NCI-H226 (cell line): ENCODE data around the gene TNIK.

ENCODE experiments used
- DNase-seq: peaks from one replicate; pipeline ENCODE4 v3.0.0-alpha.2; 2015

TNIK gene

DNA sequence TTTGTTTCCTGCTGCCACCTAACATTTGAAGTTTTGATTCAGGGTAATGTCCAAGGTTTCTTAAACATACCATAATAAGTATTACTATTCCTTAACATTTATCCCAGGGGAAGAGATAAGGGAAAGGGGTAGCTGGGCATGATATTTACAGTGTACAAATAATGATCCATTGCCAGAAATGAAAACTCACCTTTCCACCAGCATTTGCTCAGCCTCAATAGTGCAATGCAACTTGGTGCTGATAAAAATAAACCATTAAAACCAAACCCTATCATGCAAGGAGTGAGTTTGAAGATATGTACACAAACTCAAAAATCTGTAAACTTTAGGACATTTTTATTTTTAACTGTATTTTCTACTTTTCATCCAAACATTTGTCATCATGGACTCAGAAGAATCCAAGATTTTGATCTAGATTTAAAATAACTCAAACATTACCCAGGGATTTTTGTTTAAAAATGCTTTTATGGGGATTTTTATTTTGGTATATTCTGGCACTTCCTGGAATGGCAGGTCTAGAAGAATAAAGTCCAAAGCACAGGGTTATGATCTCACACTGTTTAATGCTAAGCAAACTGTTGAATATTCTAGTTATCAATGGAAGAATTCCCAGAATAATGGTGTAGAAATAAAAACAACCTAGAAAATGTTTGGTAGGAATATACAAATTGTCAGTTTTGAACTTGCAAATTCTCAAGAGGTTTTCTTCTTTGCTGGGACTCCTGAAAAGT lies 401.2 kb downstream of the TNIK start:
- no peak for DNase-seq

- peak; percentile 31 for DNase-seq
These were observed 402.1 kb downstream of the TNIK start for GRCh38 chr3:171058058-171058457.

- DNase-seq, result no peak
These were observed 403.1 kb downstream of the TNIK start for GRCh38 chr3:171057072-171057471.

DNA sequence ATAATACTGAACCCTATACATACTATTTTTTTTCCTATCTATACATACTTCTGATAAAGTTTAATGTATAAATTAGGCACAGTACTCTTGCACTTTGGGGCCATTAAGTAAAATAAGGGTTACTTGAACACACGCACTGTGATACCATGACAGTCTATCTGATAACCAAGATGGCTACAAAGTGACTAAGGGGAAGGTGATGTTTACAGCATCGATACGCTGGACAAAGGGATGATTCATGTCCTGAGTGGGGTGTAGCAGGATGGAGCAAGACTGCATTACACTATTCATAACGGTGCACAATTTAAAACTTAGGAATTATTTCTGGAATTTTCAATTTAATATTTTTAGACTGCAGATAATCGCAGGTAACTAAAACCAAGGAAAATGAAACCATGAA lies 403.7 kb downstream of the TNIK start:
- DNase-seq, result peak; percentile 36

DNA sequence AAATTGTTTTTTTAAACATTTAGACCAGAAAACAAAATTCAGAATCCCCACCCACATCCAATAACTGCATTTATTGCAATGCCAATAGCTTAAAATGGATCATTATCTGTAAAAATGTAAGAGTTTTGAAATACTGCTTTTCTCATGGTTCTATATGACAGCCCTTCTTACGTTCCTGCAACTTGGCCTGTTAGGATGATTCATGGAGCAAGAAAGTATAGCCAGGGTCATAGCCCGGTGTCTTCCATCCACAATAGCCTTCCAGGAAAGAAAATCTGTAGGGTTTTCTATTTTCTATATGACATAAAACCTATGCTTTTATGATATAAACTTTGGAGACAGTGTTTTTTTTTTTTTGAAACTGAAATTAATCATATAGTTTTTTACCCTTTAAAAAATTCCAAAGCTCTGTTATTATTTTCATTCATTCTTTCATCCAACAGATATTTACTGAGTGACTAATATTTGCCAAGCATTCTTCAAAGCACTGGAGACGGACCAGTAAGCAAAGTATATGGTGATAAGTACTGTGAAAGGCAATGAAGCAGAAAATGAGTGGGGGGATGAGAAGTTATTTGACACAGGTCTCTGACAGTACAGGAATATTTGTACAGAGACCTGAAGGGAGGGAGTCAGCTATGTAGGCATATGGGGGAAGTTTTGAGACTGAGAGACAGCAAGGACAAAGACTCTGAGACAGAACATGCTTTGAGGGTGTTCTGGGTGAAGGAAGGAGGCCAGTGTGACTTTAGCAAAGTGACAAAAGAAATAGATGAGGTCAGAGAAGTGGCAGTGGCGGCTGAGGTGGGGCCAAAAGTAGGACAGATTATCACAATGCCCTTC lies 404.6 kb downstream of the TNIK start:
- DNase-seq, result peak; percentile 43

DNA sequence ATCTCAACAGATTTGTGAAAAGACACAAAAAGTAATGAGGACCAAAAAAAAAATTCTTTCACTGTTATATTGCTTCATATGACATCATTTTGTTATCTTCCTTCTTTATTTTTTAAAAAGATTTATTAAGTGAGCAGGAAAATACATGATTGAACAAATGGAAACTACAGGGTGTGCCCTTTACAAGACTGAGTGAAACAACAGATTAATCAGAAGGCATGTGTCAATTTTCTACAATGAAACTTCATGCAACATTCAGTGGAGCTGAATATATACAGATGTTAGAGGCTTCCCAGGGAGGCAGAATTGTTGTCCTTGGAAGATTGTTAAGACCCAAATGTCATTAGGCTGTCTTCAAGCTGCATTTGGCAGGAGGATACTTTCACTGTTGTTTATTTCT lies 405.3 kb downstream of the TNIK start:
- no peak for DNase-seq

- no peak for DNase-seq
These were observed 406.0 kb downstream of the TNIK start for GRCh38 chr3:171054231-171054630.

DNA sequence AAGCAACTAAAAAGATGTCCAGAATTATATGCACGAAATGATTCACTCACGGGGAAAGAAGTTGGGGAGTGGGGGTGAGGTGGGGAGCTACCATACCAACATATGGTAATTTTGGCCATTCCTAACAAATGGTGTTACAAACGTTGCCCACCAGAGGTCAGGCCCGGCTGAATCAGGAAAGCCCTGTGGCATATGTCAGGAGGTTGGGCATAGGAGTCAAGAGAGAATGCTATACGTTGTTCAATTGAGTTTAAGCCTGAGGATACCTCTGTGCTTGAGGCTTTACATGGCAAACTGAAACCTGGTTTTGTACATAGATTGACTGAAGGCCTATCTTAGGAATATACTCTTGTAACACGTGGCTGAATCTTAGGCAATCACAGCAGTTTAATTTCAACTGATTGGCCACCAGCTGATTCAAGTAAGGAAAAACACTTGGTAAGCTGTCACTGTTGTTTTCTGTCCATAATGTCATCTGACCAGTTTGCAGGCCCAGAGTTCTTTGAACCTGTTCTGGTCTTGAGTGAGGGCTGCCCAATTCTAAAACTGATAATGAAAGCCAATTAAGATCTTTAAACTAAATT lies 410.3 kb downstream of the TNIK start:
- DNase-seq, result peak; percentile 25

GRCh38 chr3:171046760-171047159 lies 413.4 kb downstream of the TNIK start:
- DNase-seq, result no peak

DNA sequence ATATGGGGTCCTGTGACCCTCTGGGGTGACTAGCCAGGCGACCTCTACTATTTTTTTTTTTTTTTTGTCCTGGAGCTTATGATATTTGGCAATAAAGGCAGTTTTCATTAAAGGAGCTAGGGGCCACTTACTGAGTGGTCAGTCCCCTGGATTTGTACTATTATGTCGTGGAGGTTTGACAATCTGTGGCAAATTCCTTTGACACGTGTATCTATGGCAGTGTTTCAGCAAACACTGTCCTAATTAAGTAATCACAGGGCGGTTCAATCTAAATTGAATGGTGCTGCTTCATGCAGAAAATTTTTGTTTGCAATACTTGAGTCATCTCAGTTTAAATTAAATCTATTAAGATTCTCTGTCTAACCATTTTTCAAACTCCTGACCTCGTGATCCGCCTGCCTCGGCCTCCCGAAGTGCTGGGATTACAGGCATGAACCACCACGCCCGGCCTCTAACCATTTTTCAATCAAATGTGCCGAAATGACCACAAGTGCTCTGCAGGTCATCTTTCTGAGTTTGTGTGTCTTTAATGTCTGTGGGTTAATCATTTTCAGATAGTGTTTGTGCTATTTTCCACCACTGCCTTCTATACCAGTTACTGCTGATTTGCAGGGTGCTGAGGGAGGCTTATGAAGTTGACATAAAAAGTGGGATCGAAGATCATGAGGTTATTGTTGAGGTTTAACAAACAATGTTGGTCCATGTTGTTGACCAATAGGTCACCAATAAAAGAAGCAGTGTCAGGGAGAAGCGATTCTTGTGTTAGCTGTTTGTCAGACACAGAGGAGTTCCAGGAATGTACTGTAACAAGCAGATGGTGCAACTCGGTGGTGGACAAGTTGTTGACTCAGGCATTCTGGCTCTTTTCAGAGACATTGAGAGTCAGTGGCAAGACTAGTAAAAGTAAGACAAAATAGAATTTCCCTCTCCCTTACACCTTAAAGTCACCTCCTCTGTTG lies 415.1 kb downstream of the TNIK start:
- DNase-seq, result peak; percentile 10

GRCh38 chr3:171044384-171044783 lies 415.8 kb downstream of the TNIK start:
- no peak for DNase-seq

DNA sequence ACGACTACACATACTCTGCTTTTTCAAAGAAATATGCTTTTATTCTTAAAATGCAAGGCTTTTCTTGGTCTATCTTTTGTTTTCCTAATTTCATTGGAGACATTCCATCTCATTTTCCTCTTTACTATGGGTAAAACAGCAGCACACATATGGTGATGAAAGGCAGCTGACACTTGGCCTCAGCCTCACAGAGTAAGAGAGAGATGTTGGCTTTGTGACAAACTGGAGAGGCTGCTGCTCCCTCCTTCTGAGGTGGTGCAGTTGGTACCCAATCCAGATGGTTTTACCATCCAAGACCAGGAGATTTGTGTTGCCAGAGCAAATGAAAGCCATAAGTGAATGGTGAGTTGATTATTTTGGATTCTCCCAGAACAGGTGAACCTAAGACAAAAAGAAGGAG lies 420.5 kb downstream of the TNIK start:
- DNase-seq, result no peak

DNA sequence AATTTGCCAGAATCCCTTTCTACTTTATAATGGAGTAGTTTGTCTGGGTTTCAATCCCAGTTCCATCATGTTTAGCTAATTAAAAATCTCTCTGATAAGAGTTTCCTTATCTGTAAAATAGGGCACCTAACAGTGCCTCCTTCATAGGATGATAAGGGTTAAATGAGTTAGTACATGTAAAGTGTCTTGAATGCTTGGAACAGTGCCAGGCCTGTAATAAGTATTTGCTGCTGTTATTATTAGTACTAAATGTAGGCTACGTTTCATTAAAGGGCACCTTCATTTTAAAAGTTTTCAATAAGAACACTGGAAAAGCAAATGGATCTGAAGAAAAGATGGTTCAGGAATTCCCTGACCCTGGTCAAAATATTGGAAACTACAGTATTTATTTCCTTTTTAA lies 421.9 kb downstream of the TNIK start:
- no peak for DNase-seq

GRCh38 chr3:171028779-171029232 lies 431.4 kb downstream of the TNIK start:
- peak; percentile 84 for DNase-seq

GRCh38 chr3:171028025-171028778 lies 432.0 kb downstream of the TNIK start:
- peak; percentile 86 for DNase-seq

- DNase-seq, result no peak
These were observed 433.5 kb downstream of the TNIK start, which contains the start of gene SLC2A2 for GRCh38 chr3:171026597-171027293. SLC2A2 (minus strand) TSS chr3:171026720; CDS start chr3:171026670, 50 bp downstream.

DNA sequence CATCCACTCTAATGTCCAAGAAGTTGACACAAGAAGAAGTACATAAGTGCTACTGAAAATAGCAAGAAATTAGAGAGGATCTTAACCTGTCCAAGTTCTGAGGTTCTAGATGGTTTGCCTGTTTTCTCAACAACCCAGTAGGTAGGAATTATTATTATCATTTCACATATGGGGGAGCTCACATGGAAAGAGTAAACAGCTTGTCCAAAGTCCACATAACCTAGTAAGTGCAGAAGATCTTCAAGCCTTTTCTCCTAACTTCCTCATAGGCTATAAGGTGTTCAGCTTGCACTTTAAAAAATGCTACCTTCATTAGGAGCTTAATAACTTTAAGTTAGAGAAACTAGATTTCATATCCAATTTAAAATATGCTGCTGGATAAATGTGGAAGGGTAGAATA lies 436.6 kb downstream of the TNIK start:
- no peak for DNase-seq

- no peak for DNase-seq
These were observed 438.8 kb downstream of the TNIK start for GRCh38 chr3:171021377-171021776.

GRCh38 chr3:171018156-171018935 lies 441.9 kb downstream of the TNIK start:
- peak; percentile 12 for DNase-seq
